GM12878 (cell line): ENCODE measurements around the gene NKAIN2. TPM values are rescaled to one million over a fixed set of nuclear protein-coding genes. Genes with fewer than 3 reads are reported as not detected.

Experiments
- ATAC-seq: fragments of 200-7000 bp; cut with Tn5 transposase; 3 replicates; pipeline ENCODE4 v1.9.1; 2020; ENCODE audit warnings: mild to moderate bottlenecking, moderate library complexity
- BruUV-seq: library from RNA; stranded (reverse); fragments of 400-500 nt; replicated peaks from 2 replicates; lab custom pipeline; 2021; lab: Mats Ljungman, UMichigan
- CTCF ChIA-PET: fragments of 300-600 bp; sonication (Branson Sonifier 250); formaldehyde crosslinking; extraction: SDS; loops from one replicate; lab custom pipeline; 2021; ENCODE audit warnings: inconsistent platforms; lab: Yijun Ruan, JAX
- POLR2A ChIA-PET: fragments of 350-600 bp; formaldehyde crosslinking; extraction: SDS; loops from one replicate; lab custom pipeline; 2021; ENCODE audit warnings: inconsistent platforms; lab: Charles Lee
- RAD21 ChIA-PET: fragments of 300-600 bp; sonication (Branson Sonifier 250); formaldehyde crosslinking; loops from one replicate; lab custom pipeline; 2023; ENCODE audit warnings: antibody characterized with exemption; ENCODE audit not compliant: unreplicated experiment; lab: Charles Lee
- SMC1A ChIA-PET: fragments of 300-600 bp; sonication (Branson Sonifier 250); formaldehyde crosslinking; loops from one replicate; lab custom pipeline; 2023; ENCODE audit not compliant: unreplicated experiment, uncharacterized antibody; lab: Charles Lee
- DNase-seq: peaks from one replicate; pipeline ENCODE4 v3.0.0-alpha.2; 2011; ENCODE audit warnings: low read depth, low spot score
- FAIRE-seq: peaks from 3 replicates; lab custom pipeline; 2011; peaks lifted over from hg19 to GRCh38; lab: Jason Lieb, UNC
- H2AFZ ChIP-seq: 2 replicates; pipeline ENCODE4 v1.6.0; 2011; ENCODE audit warnings: low read depth, low read length, control low read depth; ENCODE audit not compliant: control insufficient read depth
- H3K27ac ChIP-seq: 2 replicates; pipeline ENCODE4 v1.5.1; 2011; ENCODE audit warnings: control low read depth; ENCODE audit not compliant: control insufficient read depth, insufficient read depth
- H3K27me3 ChIP-seq, 2 experiments: replicated peaks in 1 of 2; 2 replicates each; pipeline versions ENCODE4 v1.6.0 to v1.6.1; 2011; ENCODE audit warnings: low read length in 1 of 2; ENCODE audit not compliant: control insufficient read depth in 2 of 2, insufficient read depth in 2 of 2
- H3K36me3 ChIP-seq, 2 experiments: 2 replicates each; pipeline ENCODE4 v1.5.1; 2011; ENCODE audit warnings: low read length in 1 of 2; ENCODE audit not compliant: control insufficient read depth in 2 of 2, insufficient read depth in 2 of 2
- H3K4me1 ChIP-seq: 2 replicates; pipeline ENCODE4 v1.6.1; 2011; ENCODE audit warnings: mild to moderate bottlenecking, low read length, moderate library complexity, mixed read lengths; ENCODE audit not compliant: control insufficient read depth, insufficient read depth
- H3K4me2 ChIP-seq: 2 replicates; pipeline ENCODE4 v1.6.0; 2011; ENCODE audit warnings: control low read depth; ENCODE audit not compliant: control insufficient read depth, insufficient read depth
- H3K4me3 ChIP-seq: fragments of 200-600 bp; sonication (generic); 2 replicates; pipeline ENCODE4 v1.5.1; 2016
- H3K79me2 ChIP-seq: 2 replicates; pipeline ENCODE4 v1.6.0; 2011; ENCODE audit warnings: low read length; ENCODE audit not compliant: control insufficient read depth, insufficient read depth
- H3K9ac ChIP-seq: 2 replicates; pipeline ENCODE4 v1.8.0; 2011; ENCODE audit warnings: low read length, control low read depth, mixed read lengths; ENCODE audit not compliant: control insufficient read depth, insufficient read depth
- H3K9me3 ChIP-seq: replicated peaks from 3 replicates; pipeline ENCODE4 v1.5.1; 2011; ENCODE audit warnings: mild to moderate bottlenecking, low read length; ENCODE audit not compliant: control insufficient read depth, insufficient read depth
- H4K20me1 ChIP-seq: 2 replicates; pipeline ENCODE4 v1.6.0; 2011; ENCODE audit not compliant: control insufficient read depth, insufficient read depth
- ATF2 ChIP-seq: IDR thresholded peaks from 2 replicates; pipeline ENCODE4 v1.6.1; 2012; ENCODE audit warnings: low read length, inconsistent platforms
- BRCA1 ChIP-seq: IDR thresholded peaks from 2 replicates; pipeline ENCODE4 v1.6.1; 2011; ENCODE audit warnings: low read depth, low read length, improper control_type of control experiment
- JUNB ChIP-seq: IDR thresholded peaks from 2 replicates; pipeline ENCODE4 v1.6.1; 2016; ENCODE audit warnings: antibody characterized with exemption, mild to moderate bottlenecking
- NBN ChIP-seq: fragments of 450-650 bp; IDR thresholded peaks from 2 replicates; pipeline ENCODE4 v1.6.1; 2016
- POU2F2 ChIP-seq: IDR thresholded peaks from 3 replicates; pipeline ENCODE4 v1.6.1; 2011; ENCODE audit warnings: low read depth, mild to moderate bottlenecking, low read length, borderline replicate concordance
- RFX5 ChIP-seq: IDR thresholded peaks from 2 replicates; pipeline ENCODE4 v1.6.1; 2011; ENCODE audit warnings: low read depth, low read length, improper control_type of control experiment
- ZNF384 ChIP-seq: IDR thresholded peaks from 2 replicates; pipeline ENCODE4 v1.6.1; 2012; ENCODE audit warnings: low read depth, mild to moderate bottlenecking, low read length, improper control_type of control experiment, borderline replicate concordance
- WGBS: methylation state at CpG from one replicate; pipeline ENCODE4 v1.1.6; 2016; ENCODE audit warnings: low lambda C conversion rate; ENCODE audit not compliant: insufficient replicate concordance, insufficient coverage; ENCODE audit errors: missing lambda C conversion rate; 5-methylcytosine and 5-hydroxymethylcytosine counted together
- in situ Hi-C: fragments of 300-500 bp; cut with MboI; formaldehyde crosslinking; loops from 9 replicates; pipeline ENCODE4 v1.14.3; 2018; ENCODE audit warnings: mixed read lengths
- intact Hi-C: fragments of 100-400 bp; cut with micrococcal nuclease; formaldehyde crosslinking; loops from one replicate; pipeline ENCODE4 v1.14.2; 2022; ENCODE audit not compliant: unreplicated experiment
- polyA plus RNA-seq, 11 experiments: library from polyadenylated mRNA; depleted of rRNA in 4 of 11; unstranded in 6 of 11; stranded (reverse) in 5 of 11; fragments of >200 nt; fragmentation: Nextera tagmentation in 4 of 11; fragmentation: Illumina TruSeq in 1 of 11; extraction: Ambion mirVana in 4 of 11; extraction: Trizol in 1 of 11; gene quantifications; 1 replicate in 1 of 11; 2 replicates in 10 of 11; pipeline versions ENCODE4 v1.2.1 to v1.2.3, GENCODE V29; 2011 to 2016; ENCODE audit warnings: inconsistent platforms in 2 of 11, missing spikeins in 2 of 11, low read depth in 1 of 11
- total RNA-seq, 4 experiments: library from RNA; depleted of rRNA in 3 of 4; stranded (reverse); fragments of >200 nt in 3 of 4; fragmentation: Illumina TruSeq in 1 of 4; extraction: Trizol in 1 of 4; gene quantifications; 2 replicates each; pipeline versions ENCODE4 v1.2.1 to v1.2.3, GENCODE V29; 2013 to 2021
- TF ChIP-seq, protein P1 (sequence below): IDR thresholded peaks from 2 replicates; pipeline ENCODE4 v1.6.1; 2012; ENCODE audit warnings: low read depth, low read length, improper control_type of control experiment

NKAIN2 gene
- total and polyA plus RNA-seq, 10 of the 15 experiments (the other 5 are each of a cell fraction or from before 2014, with no cell fraction given) = not detected

GRCh38 chr6:124123617-124124209 lies 320.0 kb downstream of the NKAIN2 start:
- BruUV-seq = no TSS peak
- ChIA-PET SMC1A (interaction anchor here (1.6 kb wide), 1 partner anchor 10 kb away, joined by 5 read pairs; no protein-coding TSS in a partner anchor), CTCF (no interaction called here), POLR2A (no interaction called here), RAD21 (no interaction called here)
- no peaks in the 10 kb centered on the region for H3K27me3 ChIP-seq
- intact Hi-C loops (no loop called here), in situ Hi-C loops (no loop called here)
- H3K79me2 ChIP-seq = no peaks in the 10 kb centered on the region
- 19% methylated on average over 2 of the region's 2 CpGs for WGBS
- no peaks in the 10 kb centered on the region for H4K20me1 ChIP-seq
- no peak overlapping the region for H3K4me2 ChIP-seq
- no peaks in the 10 kb centered on the region for H3K4me1 ChIP-seq
- no peak for FAIRE-seq
- no peak overlapping the region for H3K4me3 ChIP-seq
- no peaks in the 10 kb centered on the region for H3K36me3 ChIP-seq
- no peak for DNase-seq
- no peak overlapping the region for H3K27ac ChIP-seq
- TF ChIP-seq, protein P1, sequence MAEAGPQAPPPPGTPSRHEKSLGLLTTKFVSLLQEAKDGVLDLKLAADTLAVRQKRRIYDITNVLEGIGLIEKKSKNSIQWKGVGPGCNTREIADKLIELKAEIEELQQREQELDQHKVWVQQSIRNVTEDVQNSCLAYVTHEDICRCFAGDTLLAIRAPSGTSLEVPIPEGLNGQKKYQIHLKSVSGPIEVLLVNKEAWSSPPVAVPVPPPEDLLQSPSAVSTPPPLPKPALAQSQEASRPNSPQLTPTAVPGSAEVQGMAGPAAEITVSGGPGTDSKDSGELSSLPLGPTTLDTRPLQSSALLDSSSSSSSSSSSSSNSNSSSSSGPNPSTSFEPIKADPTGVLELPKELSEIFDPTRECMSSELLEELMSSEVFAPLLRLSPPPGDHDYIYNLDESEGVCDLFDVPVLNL = no peak
- no peak for TF ChIP-seq NBN
- no peak for TF ChIP-seq ZNF384
- TF ChIP-seq POU2F2 = no peak
- TF ChIP-seq JUNB = no peak
- no peak for TF ChIP-seq ATF2
- no peak for TF ChIP-seq RFX5
- TF ChIP-seq BRCA1 = no peak
- no peak overlapping the region for H2AFZ ChIP-seq
- no peak for ATAC-seq
- no peak overlapping the region for H3K9ac ChIP-seq
- H3K9me3 ChIP-seq = no peaks in the 10 kb centered on the region
